HEK293 (cell line): ENCODE measurements around the gene GPR82.
A peak's percentile ranks its signal among the peaks of the same experiment; 100 is the strongest.

Experiments used
- CTCF ChIA-PET: fragments of 350-600 bp; formaldehyde crosslinking; extraction: SDS; loops from one replicate; lab custom pipeline; 2021; ENCODE audit warnings: antibody characterized with exemption; lab: Yijun Ruan, JAX
- POLR2A ChIA-PET: fragments of 300-600 bp; formaldehyde crosslinking; extraction: SDS; loops from one replicate; lab custom pipeline; 2020; ENCODE audit warnings: antibody characterized with exemption, inconsistent platforms; lab: Yijun Ruan, JAX
- H3K27ac ChIP-seq: fragments of 200-500 bp; sonication (Bioruptor generic); 2 replicates; pipeline ENCODE4 v1.5.1; 2014; ENCODE audit warnings: low read depth, low read length, control low read depth, inconsistent platforms; ENCODE audit errors: extremely low read depth
- H3K36me3 ChIP-seq, 2 experiments: fragments of 200-500 bp in 1 of 2; sonication (Bioruptor generic) in 1 of 2; 1 replicate in 1 of 2; 2 replicates in 1 of 2; pipeline ENCODE4 v1.5.1; 2014 to 2017; ENCODE audit warnings: inconsistent platforms in 2 of 2, low read length in 2 of 2; ENCODE audit not compliant: control insufficient read depth in 2 of 2, insufficient read depth in 1 of 2
- H3K4me1 ChIP-seq: fragments of 200-500 bp; sonication (Bioruptor generic); 2 replicates; pipeline ENCODE4 v1.5.1; 2014; ENCODE audit warnings: mild to moderate bottlenecking, low read length, inconsistent platforms; ENCODE audit not compliant: control insufficient read depth, insufficient read depth
- H3K4me3 ChIP-seq: 2 replicates; pipeline ENCODE4 v1.5.1; 2011; ENCODE audit warnings: low read depth, mild to moderate bottlenecking, control low read depth, low read length, moderate library complexity
- H3K9me3 ChIP-seq: fragments of 200-500 bp; sonication (Bioruptor generic); 2 replicates; pipeline ENCODE4 v1.5.1; 2014; ENCODE audit warnings: low read depth, low read length, inconsistent platforms; ENCODE audit not compliant: control insufficient read depth, insufficient read depth
- BCL11B ChIP-seq: fragments of 450-650 bp; formaldehyde crosslinking; IDR thresholded peaks from 2 replicates; pipeline ENCODE4 v1.5.1; 2016; ENCODE audit warnings: low read depth, missing biosample characterization, missing genetic modification characterization
- CTCF ChIP-seq: fragments of 450-650 bp; formaldehyde crosslinking; IDR thresholded peaks from 2 replicates; pipeline ENCODE4 v1.5.1; 2016; ENCODE audit warnings: missing biosample characterization, missing genetic modification characterization
- ELK4 ChIP-seq: IDR thresholded peaks from 2 replicates; pipeline ENCODE4 v1.6.1; 2011; ENCODE audit warnings: mild to moderate bottlenecking, low read depth, low read length, borderline replicate concordance
- KLF9 ChIP-seq: fragments of 450-650 bp; formaldehyde crosslinking; IDR thresholded peaks from 2 replicates; pipeline ENCODE4 v1.5.1; 2016; ENCODE audit warnings: missing biosample characterization, missing genetic modification characterization, low read depth
- MZF1 ChIP-seq: fragments of 450-650 bp; formaldehyde crosslinking; IDR thresholded peaks from 2 replicates; pipeline ENCODE4 v1.5.1; 2017; ENCODE audit warnings: missing biosample characterization, missing genetic modification characterization, borderline replicate concordance
- SP2 ChIP-seq: fragments of 450-650 bp; formaldehyde crosslinking; IDR thresholded peaks from 2 replicates; pipeline ENCODE4 v1.5.1; 2016; ENCODE audit warnings: missing biosample characterization, missing genetic modification characterization
- ZBTB17 ChIP-seq: fragments of 450-650 bp; formaldehyde crosslinking; IDR thresholded peaks from 2 replicates; pipeline ENCODE4 v1.5.1; 2016; ENCODE audit warnings: missing biosample characterization, missing genetic modification characterization
- ZEB2 ChIP-seq: fragments of 450-650 bp; formaldehyde crosslinking; IDR thresholded peaks from 2 replicates; pipeline ENCODE4 v1.5.1; 2016; ENCODE audit warnings: missing biosample characterization, missing genetic modification characterization
- ZIC2 ChIP-seq: fragments of 450-650 bp; formaldehyde crosslinking; IDR thresholded peaks from 2 replicates; pipeline ENCODE4 v1.5.1; 2016; ENCODE audit warnings: missing biosample characterization, missing genetic modification characterization
- ZNF211 ChIP-seq: fragments of 450-650 bp; formaldehyde crosslinking; IDR thresholded peaks from 2 replicates; pipeline ENCODE4 v1.5.1; 2016; ENCODE audit warnings: low read depth, missing biosample characterization, missing genetic modification characterization
- ZNF335 ChIP-seq: fragments of 450-650 bp; formaldehyde crosslinking; conservative IDR thresholded peaks from 2 replicates; pipeline ENCODE4 v1.5.1; 2016; ENCODE audit warnings: missing biosample characterization, missing genetic modification characterization
- ZNF341 ChIP-seq: fragments of 450-650 bp; formaldehyde crosslinking; IDR thresholded peaks from 2 replicates; pipeline ENCODE4; 2016; ENCODE audit warnings: low read depth, missing biosample characterization, missing genetic modification characterization
- ZNF404 ChIP-seq: fragments of 450-650 bp; formaldehyde crosslinking; IDR thresholded peaks from 2 replicates; pipeline ENCODE4 v1.5.1; 2017; ENCODE audit warnings: missing biosample characterization, missing genetic modification characterization
- ZNF473 ChIP-seq: fragments of 450-650 bp; formaldehyde crosslinking; IDR thresholded peaks from 2 replicates; pipeline ENCODE4 v1.5.1; 2017; ENCODE audit warnings: missing biosample characterization, missing genetic modification characterization
- ZNF518A ChIP-seq: fragments of 450-650 bp; formaldehyde crosslinking; conservative IDR thresholded peaks from 2 replicates; pipeline ENCODE4 v1.5.1; 2016; ENCODE audit warnings: low read depth, missing biosample characterization, missing genetic modification characterization
- ZNF530 ChIP-seq: fragments of 450-650 bp; formaldehyde crosslinking; IDR thresholded peaks from 2 replicates; pipeline ENCODE4 v1.5.1; 2016; ENCODE audit warnings: low read depth, missing biosample characterization, missing genetic modification characterization
- ZNF558 ChIP-seq: fragments of 450-650 bp; formaldehyde crosslinking; IDR thresholded peaks from 2 replicates; pipeline ENCODE4 v1.5.1; 2016; ENCODE audit warnings: missing biosample characterization, missing genetic modification characterization
- ZNF654 ChIP-seq: fragments of 450-650 bp; formaldehyde crosslinking; IDR thresholded peaks from 2 replicates; pipeline ENCODE4 v1.5.1; 2016; ENCODE audit warnings: low read depth, missing biosample characterization, missing genetic modification characterization
- ZNF677 ChIP-seq: fragments of 450-650 bp; IDR thresholded peaks from 2 replicates; pipeline ENCODE4 v1.5.0; 2018; ENCODE audit warnings: missing biosample characterization, mild to moderate bottlenecking, missing genetic modification characterization, moderate library complexity
- ZSCAN18 ChIP-seq: fragments of 450-650 bp; formaldehyde crosslinking; IDR thresholded peaks from 2 replicates; pipeline ENCODE4 v1.5.1; 2016; ENCODE audit warnings: missing biosample characterization, missing genetic modification characterization

The GPR82 gene

GRCh38 chrX:41732260-41732659, 8.3 kb downstream of the GPR82 start:
- no peaks in the 10 kb centered on the region for H3K9me3 ChIP-seq
- ChIA-PET POLR2A (interaction anchor here (0.9 kb wide), 1 partner anchor 10 kb away, joined by 5 read pairs; no protein-coding TSS in a partner anchor), CTCF (no interaction called here)
- no peaks in the 10 kb centered on the region; a peak in 1 of 3 replicates for H3K36me3 ChIP-seq
- H3K27ac ChIP-seq, result no peak overlapping the region
- no peak overlapping the region for H3K4me3 ChIP-seq
- H3K4me1 ChIP-seq, result no peaks in the 10 kb centered on the region
- no peak for TF ChIP-seq ZIC2
- no peak for TF ChIP-seq BCL11B

- ChIA-PET CTCF (no interaction called here), POLR2A (no interaction called here)
- Histone ChIP-seq H3K4me1 (no peaks in the 10 kb centered on the region), H3K4me3 (no peak overlapping the region), H3K36me3 (peaks cover 0 to 3% of the 10 kb centered on the region in 2 experiments; a peak in 1 of 3 replicates), H3K27ac (no peak overlapping the region), H3K9me3 (no peaks in the 10 kb centered on the region)
- TF ChIP-seq ZNF530 (tag by site-specific recombination), result no peak
- TF ChIP-seq ZNF473 (tag by site-specific recombination), result no peak
- no peak for TF ChIP-seq ZNF404 (tag by site-specific recombination)
- no peak for TF ChIP-seq ZNF677 (tag by site-specific recombination)
- TF ChIP-seq ZNF211 (tag by site-specific recombination), result no peak
- no peak for TF ChIP-seq ZNF558 (tag by site-specific recombination)
Measured at GRCh38 chrX:41733939-41734338, 10.0 kb downstream of the GPR82 start.

GRCh38 chrX:41734530-41734929, 10.5 kb downstream of the GPR82 start:
- POLR2A ChIA-PET, result no interaction called here
- no peak overlapping the region for H3K27ac ChIP-seq
- CTCF ChIA-PET, result interaction anchor here (1.0 kb wide), 1 partner anchor 28 kb away, joined by 3 read pairs; no protein-coding TSS in a partner anchor

More at GRCh38 chrX:41734530-41734929, 10.5 kb downstream of the GPR82 start:
- H3K9me3 ChIP-seq, result no peaks in the 10 kb centered on the region
- H3K4me3 ChIP-seq, result no peak overlapping the region
- H3K36me3 ChIP-seq, result peaks cover 0 to 3% of the 10 kb centered on the region in 2 experiments; a peak in 1 of 3 replicates
- H3K4me1 ChIP-seq, result no peaks in the 10 kb centered on the region
- TF ChIP-seq CTCF (tag by site-specific recombination) (peak; percentile 38; the same call in 1 of the 2 replicates), ELK4 (no peak), ZBTB17 (tag by site-specific recombination) (no peak), ZNF518A (tag by site-specific recombination) (no peak), MZF1 (tag by site-specific recombination) (no peak), ZNF654 (tag by site-specific recombination) (peak; percentile 47), SP2 (tag by site-specific recombination) (no peak), ZEB2 (no peak), KLF9 (tag by site-specific recombination) (no peak), ZSCAN18 (tag by site-specific recombination) (no peak), ZNF341 (tag by site-specific recombination) (no peak), ZNF404 (tag by site-specific recombination) (no peak), ZNF335 (no peak)
